Activated CD4-positive, alpha-beta T cell treated with anti-CD3 and anti-CD28 coated beads for 36 hours (primary cell): ENCODE measurements around the gene SPR. TPM values are rescaled to one million over a fixed set of nuclear protein-coding genes. Genes with fewer than 3 reads are reported as not detected.

Experiments
- ATAC-seq: fragments of 200-7000 bp; cut with Tn5 transposase; one replicate; pipeline ENCODE4 v1.10.0; 2021; ENCODE audit warnings: mild to moderate bottlenecking, moderate library complexity
- CTCF ChIA-PET: fragments of 350-600 bp; sonication (Branson Sonifier 250); formaldehyde crosslinking; loops from one replicate; lab custom pipeline; 2021; ENCODE audit warnings: antibody characterized with exemption; lab: Charles Lee
- POLR2A ChIA-PET: fragments of 350-600 bp; sonication (Branson Sonifier 250); formaldehyde crosslinking; loops from one replicate; lab custom pipeline; 2021; ENCODE audit warnings: antibody characterized with exemption, inconsistent platforms; lab: Charles Lee
- DNase-seq: peaks from one replicate; pipeline ENCODE4 v3.0.0-alpha.2; 2020
- H3K27ac Mint-ChIP-seq: one replicate; pipeline ENCODE4 v1.8.0; 2021; ENCODE audit warnings: mixed read lengths
- H3K27me3 Mint-ChIP-seq: one replicate; pipeline ENCODE4 v1.8.0; 2021; ENCODE audit warnings: mixed read lengths
- H3K36me3 Mint-ChIP-seq: one replicate; pipeline ENCODE4 v1.8.0; 2021; ENCODE audit warnings: low read depth, mixed read lengths
- H3K4me1 Mint-ChIP-seq: one replicate; pipeline ENCODE4 v1.8.0; 2021; ENCODE audit warnings: mixed read lengths
- H3K4me3 Mint-ChIP-seq: one replicate; pipeline ENCODE4 v1.8.0; 2021; ENCODE audit warnings: mild to moderate bottlenecking, moderate library complexity, mixed read lengths
- H3K9me3 Mint-ChIP-seq: one replicate; pipeline ENCODE4 v1.8.0; 2021; ENCODE audit warnings: low read depth, mixed read lengths
- intact Hi-C, 2 experiments: fragments of 100-400 bp; cut with DNase I in 1 of 2; cut with micrococcal nuclease in 1 of 2; formaldehyde crosslinking; loops; one replicate each; pipeline versions ENCODE4 v1.14.2 to v1.15.1; 2022 to 2024; cut with DNase I, micrococcal nuclease
- total RNA-seq, 2 experiments: library from RNA; stranded (reverse); gene quantifications; one replicate each; pipeline ENCODE4 v1.2.3, GENCODE V29; 2021

Gene SPR
- total RNA-seq, 2 experiments from 2014 or later: 7.3 to 9.8 TPM

GRCh38 chr2:72916743-72917137 lies 29.5 kb downstream of the SPR start:
- Mint-ChIP-seq H3K36me3 (no peaks in the 10 kb centered on the region), H3K4me1 (peaks cover 30% of the 10 kb centered on the region), H3K27ac (no peak overlapping the region), H3K4me3 (peak overlapping the region; percentile 64), H3K27me3 (peaks cover 71% of the 10 kb centered on the region), H3K9me3 (no peaks in the 10 kb centered on the region)
- intact Hi-C loops: loop anchor here in 1 of 2 experiments (1.0 to 5.0 kb wide), 6 partner anchors 29 to 769 kb away; partner anchors contain the start of genes CYP26B1, EGR4, RAB11FIP5 and SFXN5
- CTCF ChIA-PET: interaction anchor here (0.7 to 3.3 kb wide), 7 partner anchors 10 to 260 kb away, joined by 3 to 27 read pairs (median 4); partner anchors contain the start of gene SPR
- DNase-seq (no peak), ATAC-seq (no peak)
- POLR2A ChIA-PET: no interaction called here

- peaks cover 30% of the 10 kb centered on the region for H3K4me1 Mint-ChIP-seq
- H3K27me3 Mint-ChIP-seq: peaks cover 71% of the 10 kb centered on the region
- ChIA-PET CTCF (interaction anchor here (0.7 to 3.3 kb wide), 10 partner anchors 9 to 260 kb away, joined by 3 to 27 read pairs (median 4); partner anchors contain the start of gene SPR), POLR2A (no interaction called here)
- H3K9me3 Mint-ChIP-seq: no peaks in the 10 kb centered on the region
- H3K27ac Mint-ChIP-seq: no peak within 1 kb of the TSS
- ATAC-seq (peak; percentile 64), DNase-seq (peak; percentile 74)
- no peaks in the 10 kb centered on the region for H3K36me3 Mint-ChIP-seq
- intact Hi-C loops: loop anchor here in 1 of 2 experiments (1.0 to 5.0 kb wide), 5 partner anchors 55 to 770 kb away; partner anchors contain the start of genes CYP26B1, EGR4, RAB11FIP5 and SFXN5
- H3K4me3 Mint-ChIP-seq: peak within 1 kb of the TSS; percentile 64
Measured at GRCh38 chr2:72917138-72917876, 30.1 kb downstream of the SPR start, which contains the start of gene EMX1. TSS of gene EMX1 (plus strand) at chr2:72917519. CDS start at chr2:72917853, 334 bp downstream.

GRCh38 chr2:72917877-72918553 lies 30.8 kb downstream of the SPR start:
- H3K27me3 Mint-ChIP-seq: peaks cover 72% of the 10 kb centered on the region
- ChIA-PET POLR2A (no interaction called here), CTCF (interaction anchor here (1.0 to 3.3 kb wide), 7 partner anchors 8 to 259 kb away, joined by 3 to 27 read pairs (median 4); partner anchors contain the start of gene SPR)
- H3K36me3 Mint-ChIP-seq: no peaks in the 10 kb centered on the region
- intact Hi-C loops: loop anchor here in 1 of 2 experiments (1.0 to 5.0 kb wide), 5 partner anchors 55 to 771 kb away; partner anchors contain the start of genes CYP26B1, EGR4, RAB11FIP5 and SFXN5
- H3K4me1 Mint-ChIP-seq: peaks cover 30% of the 10 kb centered on the region
- ATAC-seq (no peak), DNase-seq (peak; percentile 34)
- H3K27ac Mint-ChIP-seq: no peak overlapping the region
- no peak overlapping the region for H3K4me3 Mint-ChIP-seq
- no peaks in the 10 kb centered on the region for H3K9me3 Mint-ChIP-seq

GRCh38 chr2:72919414-72920317 lies 32.5 kb downstream of the SPR start:
- Mint-ChIP-seq H3K9me3 (no peaks in the 10 kb centered on the region), H3K4me3 (no peak overlapping the region), H3K27ac (no peak overlapping the region), H3K27me3 (peaks cover 67% of the 10 kb centered on the region), H3K36me3 (no peaks in the 10 kb centered on the region), H3K4me1 (peaks cover 31% of the 10 kb centered on the region)
- intact Hi-C loops: loop anchor here (5.0 kb wide), 2 partner anchors 57 to 772 kb away; partner anchors contain the start of gene CYP26B1 (in 2 of the 2)
- CTCF ChIA-PET: interaction anchor here (3.3 kb wide), 1 partner anchor 26 kb away, joined by 27 read pairs; no protein-coding TSS in a partner anchor
- POLR2A ChIA-PET: no interaction called here
- ATAC-seq (no peak), DNase-seq (no peak)

- peaks cover 25% of the 10 kb centered on the region for H3K4me1 Mint-ChIP-seq
- POLR2A ChIA-PET: no interaction called here
- H3K27ac Mint-ChIP-seq: no peak overlapping the region
- H3K9me3 Mint-ChIP-seq: no peaks in the 10 kb centered on the region
- no peaks in the 10 kb centered on the region for H3K36me3 Mint-ChIP-seq
- no peak overlapping the region for H3K4me3 Mint-ChIP-seq
- ATAC-seq: peak; percentile 20
- peaks cover 64% of the 10 kb centered on the region for H3K27me3 Mint-ChIP-seq
- CTCF ChIA-PET: interaction anchor here (0.7 kb wide), 1 partner anchor 781 kb away, joined by 3 read pairs; no protein-coding TSS in a partner anchor
- intact Hi-C loops: loop anchor here in 1 of 2 experiments (5.0 kb wide), 2 partner anchors 58 to 773 kb away; partner anchors contain the start of gene CYP26B1
- peak; percentile 59 for DNase-seq
Measured at GRCh38 chr2:72920318-72921087, 33.3 kb downstream of the SPR start.

- Mint-ChIP-seq H3K36me3 (no peaks in the 10 kb centered on the region), H3K4me3 (no peak overlapping the region)
- POLR2A ChIA-PET: no interaction called here
Measured at GRCh38 chr2:72921088-72921851, 34.1 kb downstream of the SPR start.

GRCh38 chr2:72921853-72922252 lies 34.6 kb downstream of the SPR start:
- H3K36me3 Mint-ChIP-seq: no peaks in the 10 kb centered on the region
- CTCF ChIA-PET: no interaction called here
- POLR2A ChIA-PET: no interaction called here

More at GRCh38 chr2:72921088-72921851, 34.1 kb downstream of the SPR start:
- no peaks in the 10 kb centered on the region for H3K9me3 Mint-ChIP-seq
- H3K27ac Mint-ChIP-seq: no peak overlapping the region
- ATAC-seq (no peak), DNase-seq (no peak)
- intact Hi-C loops: loop anchor here in 1 of 2 experiments (5.0 kb wide), 2 partner anchors 59 to 774 kb away; partner anchors contain the start of gene CYP26B1
- H3K27me3 Mint-ChIP-seq: peaks cover 64% of the 10 kb centered on the region
- H3K4me1 Mint-ChIP-seq: peaks cover 22% of the 10 kb centered on the region
- CTCF ChIA-PET: interaction anchor here (0.7 kb wide), 1 partner anchor 782 kb away, joined by 3 read pairs; no protein-coding TSS in a partner anchor

GRCh38 chr2:72923833-72924352 lies 36.7 kb downstream of the SPR start:
- ChIA-PET POLR2A (no interaction called here), CTCF (interaction anchor here (0.5 kb wide), 1 partner anchor 776 kb away, joined by 3 read pairs; the partner anchor contains the start of gene CYP26B1)
- no peak for DNase-seq
- ATAC-seq: no peak
- H3K36me3 Mint-ChIP-seq: no peaks in the 10 kb centered on the region
- H3K9me3 Mint-ChIP-seq: no peaks in the 10 kb centered on the region
- no peak overlapping the region for H3K27ac Mint-ChIP-seq
- peaks cover 11% of the 10 kb centered on the region for H3K4me1 Mint-ChIP-seq
- H3K4me3 Mint-ChIP-seq: no peak overlapping the region
- intact Hi-C loops: loop anchor here in 1 of 2 experiments (5.0 kb wide), 2 partner anchors 62 to 777 kb away; partner anchors contain the start of gene CYP26B1
- H3K27me3 Mint-ChIP-seq: peaks cover 50% of the 10 kb centered on the region

More at GRCh38 chr2:72921853-72922252, 34.6 kb downstream of the SPR start:
- Mint-ChIP-seq H3K9me3 (no peaks in the 10 kb centered on the region), H3K4me3 (no peak overlapping the region), H3K27ac (no peak overlapping the region), H3K4me1 (peaks cover 17% of the 10 kb centered on the region), H3K27me3 (peaks cover 58% of the 10 kb centered on the region)
- ATAC-seq (no peak), DNase-seq (no peak)
- intact Hi-C loops: loop anchor here in 1 of 2 experiments (5.0 kb wide), 2 partner anchors 60 to 775 kb away; partner anchors contain the start of gene CYP26B1
